ENCODE measurements around the gene SIAE. TPM values are rescaled to one million over a fixed set of nuclear protein-coding genes. Genes with fewer than 3 reads are reported as not detected.

Gene SIAE
- total RNA-seq, 2 donors from 2014 or later = 1.8 to 2.4 TPM

DNA sequence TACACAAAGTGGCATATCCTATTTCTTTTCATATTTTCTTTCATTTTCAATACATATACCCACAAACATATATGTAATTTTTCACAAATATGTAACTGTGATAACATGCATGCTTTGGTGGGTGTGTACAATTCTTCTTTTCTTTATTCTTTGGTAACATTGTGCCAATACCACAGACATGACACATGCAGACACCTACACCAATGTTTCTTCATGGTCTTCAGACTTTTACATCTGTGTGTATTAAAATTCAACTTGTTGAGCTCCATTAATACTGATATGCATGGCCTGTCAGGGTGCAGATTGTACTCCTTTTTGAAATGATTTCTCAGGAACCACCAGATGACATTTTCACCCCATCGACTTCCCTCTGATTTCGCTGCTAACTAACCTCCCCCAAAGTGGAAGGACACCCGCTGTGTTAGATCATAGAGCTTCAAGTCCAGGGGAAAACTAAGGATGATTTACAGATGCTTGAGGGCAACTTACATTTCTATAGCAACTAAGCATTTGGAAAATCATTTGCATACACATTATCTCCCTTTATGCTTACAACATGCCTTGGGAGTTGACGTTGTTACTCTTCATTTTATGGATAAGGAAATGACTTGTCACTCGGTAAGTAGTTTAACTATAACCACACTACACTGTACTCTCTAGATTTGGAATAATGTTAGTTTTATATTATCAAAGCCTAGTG lies 72.8 kb downstream of the SIAE start:
- DNase-seq (ENCODE audit: low spot score) = no peak
- no peak for ATAC-seq
- H3K4me1 Mint-ChIP-seq (ENCODE audit: low read depth in 2 of 2) = no peaks in the 10 kb centered on the region
- no peaks in the 10 kb centered on the region for H3K9me3 Mint-ChIP-seq
- peaks cover 31 to 52% of the 10 kb centered on the region in 2 donors for H3K27me3 Mint-ChIP-seq
- no peak overlapping the region for H3K4me3 Mint-ChIP-seq
- no peak overlapping the region for H3K27ac Mint-ChIP-seq
- H3K36me3 Mint-ChIP-seq = no peaks in the 10 kb centered on the region

GRCh38 chr11:124597626-124598025 lies 75.9 kb downstream of the SIAE start:
- Mint-ChIP-seq H3K27me3 (peaks cover 26 to 42% of the 10 kb centered on the region in 2 donors), H3K4me1 (ENCODE audit: low read depth in 2 of 2) (no peaks in the 10 kb centered on the region), H3K4me3 (no peak overlapping the region), H3K27ac (no peak overlapping the region), H3K9me3 (no peaks in the 10 kb centered on the region), H3K36me3 (no peaks in the 10 kb centered on the region)
- ATAC-seq = no peak
- no peak for DNase-seq (ENCODE audit: low spot score)

DNA sequence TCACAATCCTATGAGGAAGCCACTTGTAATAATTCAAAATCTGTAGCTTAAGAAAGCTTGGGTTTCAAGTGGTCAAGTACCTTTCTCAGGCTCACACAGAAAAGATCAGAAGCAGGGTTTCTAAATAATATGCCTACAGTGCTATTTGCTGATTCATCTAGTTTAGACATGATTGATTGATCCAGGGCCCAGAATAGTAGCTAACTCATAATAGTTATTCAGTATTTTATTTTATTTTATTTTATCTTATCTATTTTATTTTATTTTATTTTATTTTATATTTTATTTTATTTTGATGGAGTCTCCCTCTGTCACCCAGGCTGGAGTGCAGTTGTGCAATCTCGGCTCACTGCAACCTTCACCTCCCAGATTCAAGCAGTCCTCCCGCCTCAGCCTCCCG lies 78.2 kb downstream of the SIAE start:
- no peak overlapping the region for H3K27ac Mint-ChIP-seq
- no peaks in the 10 kb centered on the region for H3K36me3 Mint-ChIP-seq
- no peak overlapping the region for H3K4me3 Mint-ChIP-seq
- H3K27me3 Mint-ChIP-seq = peaks cover 18 to 34% of the 10 kb centered on the region in 2 donors
- H3K4me1 Mint-ChIP-seq (ENCODE audit: low read depth in 2 of 2) = no peaks in the 10 kb centered on the region
- H3K9me3 Mint-ChIP-seq = no peaks in the 10 kb centered on the region
- ATAC-seq (no peak), DNase-seq (ENCODE audit: low spot score) (no peak)

DNA sequence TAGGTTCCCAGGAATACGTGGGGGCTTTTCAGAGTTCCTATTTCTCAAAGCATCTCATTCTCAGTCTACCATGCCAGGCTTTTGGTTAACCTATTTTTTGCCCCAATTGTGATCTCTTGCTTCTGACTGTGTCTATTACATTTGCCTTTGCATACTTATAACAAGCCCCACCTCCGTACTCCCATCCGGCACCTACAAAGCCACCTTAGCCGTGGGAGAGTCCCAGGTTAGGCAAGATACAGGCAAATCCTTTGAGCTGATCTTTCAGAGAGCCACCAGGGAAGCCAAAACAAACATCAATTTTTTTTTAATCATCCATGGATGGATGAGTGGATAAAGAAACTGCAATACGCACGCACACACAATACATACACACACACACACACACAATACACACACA lies 80.9 kb downstream of the SIAE start:
- Mint-ChIP-seq H3K27me3 (peaks cover 14 to 34% of the 10 kb centered on the region in 2 donors), H3K4me3 (no peak overlapping the region), H3K4me1 (ENCODE audit: low read depth in 2 of 2) (no peaks in the 10 kb centered on the region), H3K27ac (no peak overlapping the region), H3K36me3 (no peaks in the 10 kb centered on the region), H3K9me3 (no peaks in the 10 kb centered on the region)
- ATAC-seq (no peak), DNase-seq (ENCODE audit: low spot score) (no peak)

DNA sequence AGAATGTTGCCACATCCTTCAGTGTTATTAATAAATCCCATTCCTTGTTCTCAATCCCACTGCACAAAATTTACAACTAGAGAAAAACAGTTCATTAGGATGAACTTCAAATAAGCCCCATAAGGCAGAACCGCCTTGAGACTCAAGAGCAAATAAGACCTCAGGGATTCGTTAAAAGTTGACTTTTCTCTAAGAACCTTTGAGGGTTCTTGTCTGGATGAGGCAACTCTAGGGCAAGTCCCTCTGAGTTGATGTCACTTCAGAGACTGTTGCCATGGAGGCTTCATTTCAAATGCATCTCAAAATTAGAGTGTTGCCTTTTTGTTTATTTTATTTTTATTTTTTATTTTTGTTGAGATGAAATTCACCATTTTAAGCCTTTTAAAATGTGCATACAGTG lies 82.1 kb downstream of the SIAE start:
- no peaks in the 10 kb centered on the region for H3K36me3 Mint-ChIP-seq
- H3K4me3 Mint-ChIP-seq = no peak overlapping the region
- H3K27me3 Mint-ChIP-seq = peaks cover 17 to 34% of the 10 kb centered on the region in 2 donors
- ATAC-seq = no peak
- no peak overlapping the region for H3K27ac Mint-ChIP-seq
- H3K9me3 Mint-ChIP-seq = no peaks in the 10 kb centered on the region
- peaks cover 0 to under 1% of the 10 kb centered on the region in 2 donors for H3K4me1 Mint-ChIP-seq (ENCODE audit: low read depth in 2 of 2)
- no peak for DNase-seq (ENCODE audit: low spot score)

DNA sequence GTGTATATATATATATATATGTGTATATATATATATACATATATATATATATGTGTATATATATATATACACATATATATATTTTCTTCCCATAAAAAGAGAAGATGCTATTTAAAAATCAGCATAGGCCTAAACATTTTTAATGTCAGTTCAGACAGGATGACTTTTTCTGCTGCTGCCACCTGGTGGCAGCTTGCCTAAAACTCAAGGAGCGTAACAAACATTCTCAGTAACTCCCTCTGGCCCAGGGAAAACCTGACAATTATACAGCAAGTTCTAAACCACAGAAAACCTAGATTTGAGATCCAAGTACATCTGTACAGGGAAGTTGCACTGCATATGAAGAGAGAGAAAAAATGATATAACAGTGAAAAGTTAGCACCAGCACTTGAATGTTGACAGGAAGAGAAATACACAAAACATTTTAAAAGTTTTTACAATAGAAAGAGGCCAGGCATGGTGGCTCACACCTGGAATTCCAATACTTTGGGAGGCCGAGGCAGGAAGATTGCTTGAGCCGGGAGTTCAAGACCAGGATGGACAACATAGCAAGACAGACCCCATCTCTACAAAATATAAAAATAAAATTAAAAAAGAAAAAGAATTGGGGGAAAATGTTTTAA lies 87.2 kb downstream of the SIAE start:
- H3K9me3 Mint-ChIP-seq = no peaks in the 10 kb centered on the region
- peaks cover 0 to 2% of the 10 kb centered on the region in 2 donors for H3K4me1 Mint-ChIP-seq (ENCODE audit: low read depth in 2 of 2)
- H3K4me3 Mint-ChIP-seq = no peak overlapping the region
- no peak overlapping the region for H3K27ac Mint-ChIP-seq
- peaks cover 17 to 29% of the 10 kb centered on the region in 2 donors for H3K27me3 Mint-ChIP-seq
- no peak for ATAC-seq
- no peaks in the 10 kb centered on the region for H3K36me3 Mint-ChIP-seq
- DNase-seq (ENCODE audit: low spot score) = no peak

DNA sequence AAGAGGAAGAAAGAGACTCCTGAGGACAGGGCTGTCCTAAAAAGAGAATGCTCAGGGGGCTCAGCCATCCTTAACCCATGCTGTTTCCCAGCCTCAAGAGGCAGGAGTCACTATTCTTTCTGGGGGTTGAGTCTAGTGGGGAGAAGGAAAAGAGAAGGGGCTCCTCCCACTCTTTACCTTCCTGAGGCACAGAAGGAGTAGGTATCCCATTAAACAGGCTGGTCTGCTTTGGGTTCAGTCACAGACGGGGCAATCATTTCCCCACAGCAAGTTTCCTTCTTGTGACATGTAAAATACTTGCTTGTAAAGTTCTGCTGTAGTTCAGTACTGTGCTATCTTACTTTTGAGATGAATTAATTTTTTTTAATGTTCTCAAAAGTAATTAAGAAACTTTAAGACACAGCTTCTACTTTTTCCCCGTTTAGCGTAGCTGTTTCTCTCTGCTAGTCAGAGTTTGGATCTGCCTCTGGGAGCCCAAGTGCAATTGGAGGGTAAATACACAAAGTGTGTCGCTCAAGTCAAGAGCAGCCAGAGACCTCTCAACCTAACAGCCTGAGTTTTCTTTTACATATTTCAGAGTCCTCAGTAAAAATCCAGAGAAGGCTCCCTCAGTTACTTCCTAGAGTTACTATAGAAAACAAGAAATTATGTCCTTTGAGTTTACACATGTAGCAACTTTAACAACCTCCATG lies 88.7 kb downstream of the SIAE start:
- Mint-ChIP-seq H3K36me3 (no peaks in the 10 kb centered on the region), H3K4me3 (no peak overlapping the region), H3K27ac (no peak overlapping the region), H3K9me3 (no peaks in the 10 kb centered on the region), H3K27me3 (peaks cover 22 to 23% of the 10 kb centered on the region in 2 donors), H3K4me1 (ENCODE audit: low read depth in 2 of 2) (peaks cover 0 to 2% of the 10 kb centered on the region in 2 donors)
- ATAC-seq (peak in 1 of 2 donors; percentile 53), DNase-seq (ENCODE audit: low spot score) (no peak)

DNA sequence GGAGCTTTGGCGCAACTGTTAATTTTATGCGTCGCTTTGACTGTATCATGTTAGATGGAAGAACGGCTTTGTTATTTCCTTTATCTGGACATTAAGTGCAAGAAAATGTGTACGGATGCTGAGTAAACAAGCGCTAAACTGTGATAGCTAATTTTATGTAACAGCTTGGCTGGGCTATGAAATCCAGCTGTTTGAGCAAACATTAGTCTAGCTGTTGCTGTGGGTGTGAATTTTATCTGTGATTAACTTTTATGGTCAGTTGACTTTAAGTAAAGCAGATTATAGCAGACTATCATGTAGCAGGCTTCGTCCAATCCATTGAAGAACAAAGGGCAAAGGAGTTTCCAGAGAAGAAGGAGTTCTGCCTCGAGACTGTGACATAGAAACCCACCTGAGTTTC lies 89.8 kb downstream of the SIAE start:
- no peak for ATAC-seq
- H3K27me3 Mint-ChIP-seq = peaks cover 21 to 23% of the 10 kb centered on the region in 2 donors

More for the DNA sequence above, 89.8 kb downstream of the SIAE start:
- Mint-ChIP-seq H3K4me1 (ENCODE audit: low read depth in 2 of 2) (peaks cover 0 to 2% of the 10 kb centered on the region in 2 donors), H3K27ac (no peak overlapping the region), H3K9me3 (no peaks in the 10 kb centered on the region), H3K36me3 (no peaks in the 10 kb centered on the region), H3K4me3 (no peak overlapping the region)
- no peak for DNase-seq (ENCODE audit: low spot score)

Other genes with a start within 250 kb of the SIAE start
- not detected for gene OR8B4, start 248.9 kb downstream of the SIAE start, total RNA-seq
- gene OR8B8, start 228.0 kb downstream of the SIAE start, total RNA-seq = not detected
- not detected for gene OR8B12, start 130.1 kb downstream of the SIAE start, total RNA-seq
- not detected for gene OR8A1, start 103.7 kb downstream of the SIAE start, total RNA-seq
- gene PANX3, start 62.3 kb downstream of the SIAE start, total RNA-seq = not detected
- 10 to 100 TPM; 38.2 to 47.7 TPM for gene TBRG1, start 50.9 kb downstream of the SIAE start, total RNA-seq
- gene SPA17, start 165 bp upstream of the SIAE start, total RNA-seq = 1 to 10 TPM; 1.1 to 1.8 TPM
- 1 to 10 TPM in 1 of 2 donors, under 1 TPM in 1; 0.57 to 5.4 TPM for gene NRGN, start 66.2 kb upstream of the SIAE start, total RNA-seq
- not detected for gene VSIG2, start 78.5 kb upstream of the SIAE start, total RNA-seq
- gene ESAM, start 88.6 kb upstream of the SIAE start, total RNA-seq = 1 to 10 TPM in 1 of 2 donors, under 1 TPM in 1; 0.17 to 1.4 TPM
- gene MSANTD2, start 126.7 kb upstream of the SIAE start, total RNA-seq = 10 to 100 TPM; 10.5 to 20.4 TPM
- 1 to 10 TPM; 5.3 to 7.9 TPM for gene ROBO3, start 191.7 kb upstream of the SIAE start, total RNA-seq
- not detected for gene ROBO4, start 224.1 kb upstream of the SIAE start, total RNA-seq
- gene HEPN1, start 245.5 kb upstream of the SIAE start, total RNA-seq = not detected